K562 (cell line): ENCODE measurements around the gene PDGFRA. TPM values are rescaled to one million over a fixed set of nuclear protein-coding genes. Genes with fewer than 3 reads are reported as not detected.

Source experiments
- ATAC-seq: fragments of 200-7000 bp; cut with Tn5 transposase; 3 replicates; pipeline ENCODE4 v1.9.1; 2020; ENCODE audit warnings: moderate library complexity
- BruUV-seq: library from RNA; stranded (reverse); fragments of 400-500 nt; replicated peaks from 2 replicates; lab custom pipeline; 2021; lab: Mats Ljungman, UMichigan
- CTCF ChIA-PET: fragments of 300-600 bp; formaldehyde crosslinking; extraction: SDS; loops from one replicate; lab custom pipeline; 2021; ENCODE audit warnings: low intra/inter-chr PET ratio; lab: Yijun Ruan, JAX
- POLR2A ChIA-PET: fragments of 300-600, 350-650 bp; sonication (Branson Sonifier 250); formaldehyde crosslinking; extraction: SDS; loops from one replicate; lab custom pipeline; 2021; ENCODE audit warnings: antibody characterized with exemption, inconsistent platforms; lab: Yijun Ruan, JAX
- DNase-seq, 4 experiments: peaks; one replicate each; pipeline versions ENCODE4 v3.0.0 to v3.0.0-alpha.2; 2011 to 2018; ENCODE audit warnings: low spot score in 3 of 4, mixed read lengths in 3 of 4; ENCODE audit errors: extremely low read depth in 1 of 4
- FAIRE-seq: peaks from 2 replicates; lab custom pipeline; 2011; peaks lifted over from hg19 to GRCh38; lab: Jason Lieb, UNC
- H2AFZ ChIP-seq: 2 replicates; pipeline ENCODE4 v1.6.0; 2011; ENCODE audit warnings: low read depth, low read length, control low read depth, inconsistent platforms
- H3K27ac ChIP-seq: fragments of 200-600 bp; 3 replicates; pipeline ENCODE4 v1.8.0; 2011; ENCODE audit warnings: low read depth, mild to moderate bottlenecking, control low read depth, inconsistent platforms, low read length, moderate library complexity, mixed read lengths; ENCODE audit errors: extremely low read depth
- H3K27me3 ChIP-seq, 2 experiments: fragments of 300-600 bp in 1 of 2; 2 replicates in 1 of 2; 3 replicates in 1 of 2; pipeline versions ENCODE4 v1.6.0 to v1.8.0; 2011; ENCODE audit warnings: inconsistent platforms in 2 of 2, low read length in 2 of 2, mild to moderate bottlenecking in 1 of 2, mixed read lengths in 1 of 2, moderate library complexity in 1 of 2; ENCODE audit not compliant: control insufficient read depth in 2 of 2, insufficient read depth in 2 of 2
- H3K36me3 ChIP-seq: fragments of 300-600 bp; 3 replicates; pipeline ENCODE4 v1.8.0; 2011; ENCODE audit warnings: mild to moderate bottlenecking, low read length, inconsistent platforms; ENCODE audit not compliant: control insufficient read depth, insufficient read depth
- H3K4me1 ChIP-seq, 2 experiments: fragments of 200-600 bp in 1 of 2; replicated peaks in 1 of 2; 2 replicates in 1 of 2; 3 replicates in 1 of 2; pipeline versions ENCODE4 v1.5.1 to v1.8.0; 2011; ENCODE audit warnings: inconsistent platforms in 2 of 2, low read length in 2 of 2, mild to moderate bottlenecking in 1 of 2, mixed read lengths in 1 of 2, moderate library complexity in 1 of 2; ENCODE audit not compliant: control insufficient read depth in 2 of 2, insufficient read depth in 2 of 2
- H3K4me2 ChIP-seq: 2 replicates; pipeline ENCODE4 v1.6.1; 2011; ENCODE audit warnings: low read length, control low read depth, inconsistent platforms, mixed read lengths; ENCODE audit not compliant: insufficient read depth
- H3K4me3 ChIP-seq: fragments of 200-600 bp; sonication (generic), shearing (Covaris generic); 2 replicates; pipeline ENCODE4 v1.5.1; 2016; ENCODE audit warnings: control low read depth, inconsistent platforms
- H3K79me2 ChIP-seq: fragments of 200-600 bp; 3 replicates; pipeline ENCODE4 v1.8.0; 2011; ENCODE audit warnings: low read length, inconsistent platforms; ENCODE audit not compliant: control insufficient read depth, insufficient read depth
- H3K9ac ChIP-seq, 2 experiments: 2 replicates each; pipeline versions ENCODE4 v1.6.0 to v1.6.1; 2011; ENCODE audit warnings: low read depth in 2 of 2, low read length in 2 of 2, control low read depth in 1 of 2, inconsistent platforms in 1 of 2, mild to moderate bottlenecking in 1 of 2, mixed read lengths in 1 of 2; ENCODE audit not compliant: insufficient read depth in 1 of 2
- H3K9me1 ChIP-seq: one replicate; pipeline ENCODE4 v1.6.0; 2011; ENCODE audit warnings: inconsistent platforms, mild to moderate bottlenecking, low read length, moderate library complexity; ENCODE audit not compliant: control insufficient read depth, insufficient read depth
- H3K9me3 ChIP-seq: replicated peaks from 2 replicates; pipeline ENCODE4 v1.5.1; 2011; ENCODE audit warnings: low read depth, low read length, inconsistent platforms; ENCODE audit not compliant: control insufficient read depth, insufficient read depth
- H4K20me1 ChIP-seq: replicated peaks from 2 replicates; pipeline ENCODE4 v1.6.1; 2011; ENCODE audit warnings: low read length, inconsistent platforms, mixed read lengths; ENCODE audit not compliant: control insufficient read depth, insufficient read depth
- CBX8 ChIP-seq: fragments of 200-600 bp; sonication (generic); IDR thresholded peaks from 2 replicates; pipeline ENCODE4 v1.6.1; 2012; ENCODE audit warnings: borderline replicate concordance, mixed run types, low read depth, mild to moderate bottlenecking, moderate library complexity, mixed read lengths, low read length, control low read depth, inconsistent platforms; ENCODE audit not compliant: poor library complexity, severe bottlenecking; ENCODE audit errors: extremely low read depth
- CREM ChIP-seq: IDR thresholded peaks from 2 replicates; pipeline ENCODE4 v1.6.1; 2014; ENCODE audit warnings: antibody characterized with exemption, low read depth
- CTBP1 ChIP-seq: fragments of 450-650 bp; IDR thresholded peaks from 2 replicates; pipeline ENCODE4 v1.6.1; 2016; ENCODE audit warnings: borderline replicate concordance
- DIDO1 ChIP-seq: fragments of 450-650 bp; IDR thresholded peaks from 2 replicates; pipeline ENCODE4 v1.6.1; 2016; ENCODE audit warnings: low read depth, missing biosample characterization, missing genetic modification characterization
- FOXM1 ChIP-seq, 2 experiments: fragments of 450-650 bp in 1 of 2; sonication (generic) in 1 of 2; formaldehyde crosslinking in 1 of 2; IDR thresholded peaks; 2 replicates each; pipeline versions ENCODE4 v1.6.1 to v1.9.0; 2017 to 2022; ENCODE audit warnings: low read depth in 2 of 2, mild to moderate bottlenecking in 2 of 2, missing genetic modification reagents in 1 of 2, moderate library complexity in 1 of 2
- HMG20A ChIP-seq: fragments of 450-650 bp; formaldehyde crosslinking; conservative IDR thresholded peaks from 2 replicates; pipeline ENCODE4 v1.4.0; 2020; ENCODE audit warnings: mild to moderate bottlenecking, mixed read lengths
- ILF3 ChIP-seq: fragments of 450-650 bp; IDR thresholded peaks from 2 replicates; pipeline ENCODE4 v1.6.1; 2018; ENCODE audit warnings: antibody characterized with exemption, mild to moderate bottlenecking, moderate library complexity, borderline replicate concordance
- RB1 ChIP-seq: fragments of 450-650 bp; IDR thresholded peaks from 2 replicates; pipeline ENCODE4 v1.6.1; 2017; ENCODE audit warnings: low read depth, mild to moderate bottlenecking
- TSC22D4 ChIP-seq: fragments of 450-650 bp; IDR thresholded peaks from 2 replicates; pipeline ENCODE4 v1.6.1; 2016; ENCODE audit warnings: missing genetic modification characterization, missing biosample characterization, control low read depth
- U2AF2 ChIP-seq: fragments of 200-400 bp; formaldehyde crosslinking; optimal IDR thresholded peaks from 2 replicates; pipeline ENCODE3; 2017; ENCODE audit warnings: low read depth, mild to moderate bottlenecking, low read length
- ZNF24 ChIP-seq: fragments of 450-650 bp; IDR thresholded peaks from 2 replicates; pipeline ENCODE4 v1.6.1; 2016
- WGBS: fragments of 100-300 bp; shearing (Covaris generic); methylation state at CpG from one replicate; pipeline ENCODE4 v1.1.6; 2016; ENCODE audit warnings: low coverage, mixed read lengths; ENCODE audit not compliant: insufficient coverage; ENCODE audit errors: missing lambda C conversion rate; 5-methylcytosine and 5-hydroxymethylcytosine counted together
- in situ Hi-C: fragments of 300-500 bp; cut with MboI; formaldehyde crosslinking; loops from 4 replicates; pipeline ENCODE4 v1.15.0; 2018; ENCODE audit warnings: inconsistent platforms, mixed read lengths
- intact Hi-C: fragments of 100-400 bp; cut with micrococcal nuclease; formaldehyde crosslinking; loops from 2 replicates; pipeline ENCODE4 v1.14.2; 2022
- polyA plus RNA-seq, 8 experiments: library from polyadenylated mRNA; depleted of rRNA in 4 of 8; stranded (reverse) in 5 of 8; unstranded in 3 of 8; fragments of >200 nt; fragmentation: Nextera tagmentation in 2 of 8; fragmentation: Illumina TruSeq in 1 of 8; extraction: Ambion mirVana in 2 of 8; extraction: Trizol in 1 of 8; gene quantifications; 2 replicates each; pipeline versions ENCODE4 v1.2.1 to v1.2.3, GENCODE V29; 2011 to 2014; ENCODE audit warnings: inconsistent platforms in 1 of 8, missing spikeins in 1 of 8
- total RNA-seq, 7 experiments: library from RNA; depleted of rRNA in 6 of 7; stranded (reverse); fragments of >200 nt in 6 of 7; fragmentation: Illumina TruSeq in 2 of 7; extraction: Trizol in 2 of 7; gene quantifications; 2 replicates each; pipeline versions ENCODE4 v1.2.1 to v1.2.3, GENCODE V29; 2011 to 2021; ENCODE audit warnings: low replicate concordance in 1 of 7
- TF ChIP-seq, protein P1 (sequence below), 2 experiments: IDR thresholded peaks in 1 of 2; conservative IDR thresholded peaks in 1 of 2; 2 replicates each; pipeline ENCODE4 v1.6.1; 2016; ENCODE audit warnings: low read depth in 2 of 2, mild to moderate bottlenecking in 1 of 2, missing compliant biosample characterization in 1 of 2, missing genetic modification characterization in 1 of 2, moderate library complexity in 1 of 2
- TF ChIP-seq, protein P2 (sequence below): fragments of 250-450 bp; sonication (Bioruptor Pico); IDR thresholded peaks from 2 replicates; pipeline ENCODE4 v1.8.0; 2021; ENCODE audit warnings: mild to moderate bottlenecking, moderate library complexity
- TF ChIP-seq, protein P3 (sequence below): fragments of 250-450 bp; sonication (Bioruptor Pico); IDR thresholded peaks from 2 replicates; pipeline ENCODE4 v1.8.0; 2021; ENCODE audit warnings: moderate library complexity, mild to moderate bottlenecking, inconsistent platforms

Gene PDGFRA
- total and polyA plus RNA-seq, 9 of the 15 experiments (the other 6 are each of a cell fraction or from before 2014, with no cell fraction given): 0.40 TPM; not detected in 8

DNA sequence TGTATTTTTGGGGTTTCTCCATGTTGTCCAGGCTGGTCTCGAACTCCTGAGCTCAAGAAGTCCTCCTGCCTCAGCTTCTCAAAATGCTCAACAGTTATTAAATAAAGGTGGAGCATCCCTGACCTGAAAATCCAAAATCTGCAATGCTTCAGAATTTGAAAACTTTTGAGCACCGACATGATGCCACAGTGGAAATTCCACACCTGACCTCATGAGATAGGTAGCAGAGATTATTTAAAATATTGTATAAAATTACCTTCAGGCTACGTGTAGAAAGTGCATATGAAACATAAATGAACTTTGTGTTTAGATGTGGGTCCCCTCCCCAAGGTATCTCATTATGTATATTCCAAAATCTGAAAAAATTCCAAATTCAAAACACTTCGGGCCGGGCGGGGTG is 42.7 kb upstream of the PDGFRA start:
- no peak for DNase-seq
- WGBS: 5% methylated on average over 6 of the region's 6 CpGs
- BruUV-seq: no TSS peak

More for the DNA sequence above, 42.7 kb upstream of the PDGFRA start:
- FAIRE-seq: no peak
- H3K9me1 ChIP-seq: no peaks in the 10 kb centered on the region
- TF ChIP-seq RB1 (no peak), CTBP1 (no peak), U2AF2 (no peak), DIDO1 (no peak), ILF3 (no peak), CREM (no peak), HMG20A (no peak), CBX8 (no peak), ZNF24 (no peak), FOXM1 (IDR thresholded peaks at IDR 0.05; ENCODE audit: low read depth) (no peak), FOXM1 (CRISPR knock-in tag; IDR thresholded peaks at IDR 0.05; ENCODE audit: low read depth) (no peak), TSC22D4 (tag) (no peak)
- TF ChIP-seq, protein P1, sequence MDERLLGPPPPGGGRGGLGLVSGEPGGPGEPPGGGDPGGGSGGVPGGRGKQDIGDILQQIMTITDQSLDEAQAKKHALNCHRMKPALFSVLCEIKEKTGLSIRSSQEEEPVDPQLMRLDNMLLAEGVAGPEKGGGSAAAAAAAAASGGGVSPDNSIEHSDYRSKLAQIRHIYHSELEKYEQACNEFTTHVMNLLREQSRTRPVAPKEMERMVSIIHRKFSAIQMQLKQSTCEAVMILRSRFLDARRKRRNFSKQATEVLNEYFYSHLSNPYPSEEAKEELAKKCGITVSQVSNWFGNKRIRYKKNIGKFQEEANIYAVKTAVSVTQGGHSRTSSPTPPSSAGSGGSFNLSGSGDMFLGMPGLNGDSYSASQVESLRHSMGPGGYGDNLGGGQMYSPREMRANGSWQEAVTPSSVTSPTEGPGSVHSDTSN (CRISPR knock-in tag; IDR thresholded peaks at IDR 0.05; ENCODE audit: low read depth): no peak
- TF ChIP-seq, protein P1 (tag; conservative IDR thresholded peaks at IDR 0.05; ENCODE audit: low read depth): no peak
- TF ChIP-seq, protein P2, sequence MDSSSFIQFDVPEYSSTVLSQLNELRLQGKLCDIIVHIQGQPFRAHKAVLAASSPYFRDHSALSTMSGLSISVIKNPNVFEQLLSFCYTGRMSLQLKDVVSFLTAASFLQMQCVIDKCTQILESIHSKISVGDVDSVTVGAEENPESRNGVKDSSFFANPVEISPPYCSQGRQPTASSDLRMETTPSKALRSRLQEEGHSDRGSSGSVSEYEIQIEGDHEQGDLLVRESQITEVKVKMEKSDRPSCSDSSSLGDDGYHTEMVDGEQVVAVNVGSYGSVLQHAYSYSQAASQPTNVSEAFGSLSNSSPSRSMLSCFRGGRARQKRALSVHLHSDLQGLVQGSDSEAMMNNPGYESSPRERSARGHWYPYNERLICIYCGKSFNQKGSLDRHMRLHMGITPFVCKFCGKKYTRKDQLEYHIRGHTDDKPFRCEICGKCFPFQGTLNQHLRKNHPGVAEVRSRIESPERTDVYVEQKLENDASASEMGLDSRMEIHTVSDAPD: no peak
- TF ChIP-seq, protein P3, sequence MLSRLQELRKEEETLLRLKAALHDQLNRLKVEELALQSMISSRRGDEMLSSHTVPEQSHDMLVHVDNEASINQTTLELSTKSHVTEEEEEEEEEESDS: no peak
- TF ChIP-seq, all 486 proteins: peak for 0
- H4K20me1 ChIP-seq: no peaks in the 10 kb centered on the region
- H3K4me2 ChIP-seq: no peak overlapping the region
- H3K79me2 ChIP-seq: no peaks in the 10 kb centered on the region
- intact Hi-C loops: no loop called here
- no peaks in the 10 kb centered on the region for H3K9me3 ChIP-seq
- ChIA-PET CTCF (no interaction called here), POLR2A (no interaction called here)
- in situ Hi-C loops: no loop called here
- no peak for ATAC-seq
- no peak overlapping the region for H2AFZ ChIP-seq
- H3K4me3 ChIP-seq: no peak overlapping the region
- H3K36me3 ChIP-seq: no peaks in the 10 kb centered on the region
- no peak overlapping the region for H3K9ac ChIP-seq
- H3K27ac ChIP-seq: no peak overlapping the region
- H3K4me1 ChIP-seq: no peaks in the 10 kb centered on the region
- peaks cover 0 to 19% of the 10 kb centered on the region in 2 experiments; a peak in 3 of 5 replicates for H3K27me3 ChIP-seq
